Testis (tissue), 2 donors: Measurements from ENCODE around the gene DNAJC17.

ENCODE experiments used
- CTCF ChIP-seq, 3 experiments: fragments of 450-650 bp in 2 of 3; fragments of 200-600 bp in 1 of 3; sonication (generic) in 1 of 3; IDR thresholded peaks; one replicate each; pipeline ENCODE4 v1.5.1; 2016 to 2019; ENCODE audit warnings: antibody characterized with exemption in 3 of 3, mild to moderate bottlenecking in 2 of 3, moderate library complexity in 1 of 3
- POLR2A ChIP-seq: fragments of 450-650 bp; IDR thresholded peaks from one replicate; pipeline ENCODE4 v1.6.1; 2017; ENCODE audit warnings: antibody characterized with exemption, mild to moderate bottlenecking, moderate library complexity

GRCh38 chr15:40751745-40752144, 55.5 kb downstream of the DNAJC17 start:
- TF ChIP-seq CTCF (IDR thresholded peaks at IDR 0.05): no peak
- TF ChIP-seq POLR2A: no peak
